ENCODE results near the gene WDR82. TPM values are rescaled to one million over a fixed set of nuclear protein-coding genes. Genes with fewer than 3 reads are reported as not detected.
A peak's percentile ranks its signal among the peaks of the same experiment; 100 is the strongest.

WDR82 gene, protein sequence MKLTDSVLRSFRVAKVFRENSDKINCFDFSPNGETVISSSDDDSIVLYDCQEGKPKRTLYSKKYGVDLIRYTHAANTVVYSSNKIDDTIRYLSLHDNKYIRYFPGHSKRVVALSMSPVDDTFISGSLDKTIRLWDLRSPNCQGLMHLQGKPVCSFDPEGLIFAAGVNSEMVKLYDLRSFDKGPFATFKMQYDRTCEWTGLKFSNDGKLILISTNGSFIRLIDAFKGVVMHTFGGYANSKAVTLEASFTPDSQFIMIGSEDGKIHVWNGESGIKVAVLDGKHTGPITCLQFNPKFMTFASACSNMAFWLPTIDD
- 99.0 to 105 TPM (median 101 TPM) in 3 replicates for total RNA-seq

GRCh38 chr3:52278510-52279069, at the start of gene WDR82:
TSS of gene WDR82 (minus strand) at chr3:52278649. CDS start at chr3:52278361, 288 bp downstream.
- H3K27me3 Mint-ChIP-seq (ENCODE audit: low read depth), result no peaks in the 10 kb centered on the region
- peak within 1 kb of the TSS; percentile 100 for H3K27ac Mint-ChIP-seq
- no peaks in the 10 kb centered on the region for H3K9me3 Mint-ChIP-seq
- peak; percentile 99 to 100 for DNase-seq (ENCODE audit: low spot score in 2 of 2, unreplicated experiment in 2 of 2)
- peaks cover 9% of the 10 kb centered on the region for H3K36me3 Mint-ChIP-seq
- peaks cover 65% of the 10 kb centered on the region for H3K4me1 Mint-ChIP-seq
- peak within 1 kb of the TSS; percentile 97 for H3K4me3 Mint-ChIP-seq
- TF ChIP-seq CTCF (IDR thresholded peaks at IDR 0.05; ENCODE audit: unreplicated experiment), result no peak

GRCh38 chr3:52327486-52328290, 49.2 kb upstream of the WDR82 start:
- no peaks in the 10 kb centered on the region for H3K27me3 Mint-ChIP-seq (ENCODE audit: low read depth)
- no peak overlapping the region for H3K27ac Mint-ChIP-seq
- H3K4me1 Mint-ChIP-seq, result peaks cover 9% of the 10 kb centered on the region
- H3K4me3 Mint-ChIP-seq, result no peak overlapping the region
- H3K9me3 Mint-ChIP-seq, result no peaks in the 10 kb centered on the region
- no peak for TF ChIP-seq CTCF (IDR thresholded peaks at IDR 0.05; ENCODE audit: unreplicated experiment)
- no peaks in the 10 kb centered on the region for H3K36me3 Mint-ChIP-seq
- DNase-seq (ENCODE audit: low spot score in 2 of 2, unreplicated experiment in 2 of 2), result no peak

DNA sequence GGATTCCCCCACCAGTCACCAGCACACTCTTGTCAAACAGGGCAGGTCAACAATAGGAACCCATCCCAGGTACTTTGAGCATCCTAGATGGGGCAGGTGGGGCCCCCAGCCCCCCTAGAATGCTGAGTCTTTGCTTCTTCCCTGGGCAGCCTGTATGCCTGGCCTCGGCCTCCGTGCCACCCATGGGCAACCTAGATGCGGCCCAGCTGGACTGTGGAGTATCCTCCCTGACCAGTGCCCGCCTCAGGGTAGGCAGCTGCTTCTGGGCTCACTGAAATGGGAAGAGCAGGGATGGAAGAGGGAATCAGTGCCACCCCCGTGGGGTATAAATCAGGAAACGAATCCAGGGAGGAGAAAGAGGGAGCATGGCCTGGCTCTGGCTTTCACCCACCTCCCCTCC, 48.5 kb upstream of the WDR82 start:
- no peak for DNase-seq (ENCODE audit: low spot score in 2 of 2, unreplicated experiment in 2 of 2)
- H3K27me3 Mint-ChIP-seq (ENCODE audit: low read depth), result no peaks in the 10 kb centered on the region
- H3K4me1 Mint-ChIP-seq, result peaks cover 4% of the 10 kb centered on the region
- no peak overlapping the region for H3K27ac Mint-ChIP-seq
- H3K4me3 Mint-ChIP-seq, result no peak overlapping the region
- TF ChIP-seq CTCF (IDR thresholded peaks at IDR 0.05; ENCODE audit: unreplicated experiment), result no peak
- no peaks in the 10 kb centered on the region for H3K36me3 Mint-ChIP-seq
- no peaks in the 10 kb centered on the region for H3K9me3 Mint-ChIP-seq

DNA sequence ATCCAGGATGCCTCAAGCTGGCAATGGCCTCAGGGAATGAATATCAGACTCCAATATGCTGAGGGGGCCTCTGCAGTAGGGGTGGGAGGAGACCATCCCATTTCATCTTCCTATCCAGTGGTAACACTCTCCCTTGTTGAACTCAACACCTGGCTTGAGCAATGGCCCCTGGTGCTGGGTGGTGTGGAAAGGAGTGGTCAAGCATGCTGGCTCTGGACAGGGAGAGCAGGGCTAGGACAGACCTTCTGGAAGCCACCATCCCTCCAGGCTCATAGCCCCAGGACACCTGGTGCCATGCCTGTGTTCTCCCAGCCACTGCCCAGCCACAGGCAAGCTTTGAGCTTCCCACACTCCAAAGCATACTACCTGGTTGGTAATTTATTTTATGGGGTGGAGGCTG, 47.2 kb upstream of the WDR82 start:
- Mint-ChIP-seq H3K36me3 (no peaks in the 10 kb centered on the region), H3K27me3 (ENCODE audit: low read depth) (no peaks in the 10 kb centered on the region), H3K4me1 (peaks cover 4% of the 10 kb centered on the region), H3K4me3 (no peak overlapping the region), H3K9me3 (no peaks in the 10 kb centered on the region), H3K27ac (no peak overlapping the region)
- no peak for DNase-seq (ENCODE audit: low spot score in 2 of 2, unreplicated experiment in 2 of 2)
- no peak for TF ChIP-seq CTCF (IDR thresholded peaks at IDR 0.05; ENCODE audit: unreplicated experiment)

DNA sequence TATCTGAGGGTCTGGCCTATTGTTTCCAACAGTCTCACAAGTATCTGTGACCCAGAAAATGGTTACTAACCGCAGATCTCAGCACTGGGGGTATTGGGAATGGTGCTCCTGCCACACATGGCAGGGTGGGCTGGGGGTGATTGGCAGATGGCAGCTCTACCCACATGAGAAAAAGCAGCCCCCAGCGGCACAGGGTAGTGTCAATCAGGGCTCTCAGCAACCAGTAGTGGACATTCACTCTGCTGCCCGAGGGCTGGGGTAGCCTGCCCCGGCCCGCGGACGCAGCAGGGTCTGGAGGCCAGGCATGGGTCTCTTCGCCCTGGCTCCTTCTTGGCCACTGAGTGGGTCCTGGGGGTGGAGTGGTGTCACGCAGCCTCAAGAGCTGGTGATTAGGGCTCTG, 46.2 kb upstream of the WDR82 start:
- no peak for DNase-seq (ENCODE audit: low spot score in 2 of 2, unreplicated experiment in 2 of 2)

More for the DNA sequence above, 46.2 kb upstream of the WDR82 start:
- Mint-ChIP-seq H3K27me3 (ENCODE audit: low read depth) (no peaks in the 10 kb centered on the region), H3K27ac (no peak overlapping the region), H3K9me3 (no peaks in the 10 kb centered on the region), H3K36me3 (no peaks in the 10 kb centered on the region), H3K4me3 (no peak overlapping the region), H3K4me1 (peaks cover 7% of the 10 kb centered on the region)
- no peak for TF ChIP-seq CTCF (IDR thresholded peaks at IDR 0.05; ENCODE audit: unreplicated experiment)

All from mesothelial cell of epicardium (in vitro differentiated cells).